ENCODE data around the gene MSL3B.

MSL3B gene

DNA sequence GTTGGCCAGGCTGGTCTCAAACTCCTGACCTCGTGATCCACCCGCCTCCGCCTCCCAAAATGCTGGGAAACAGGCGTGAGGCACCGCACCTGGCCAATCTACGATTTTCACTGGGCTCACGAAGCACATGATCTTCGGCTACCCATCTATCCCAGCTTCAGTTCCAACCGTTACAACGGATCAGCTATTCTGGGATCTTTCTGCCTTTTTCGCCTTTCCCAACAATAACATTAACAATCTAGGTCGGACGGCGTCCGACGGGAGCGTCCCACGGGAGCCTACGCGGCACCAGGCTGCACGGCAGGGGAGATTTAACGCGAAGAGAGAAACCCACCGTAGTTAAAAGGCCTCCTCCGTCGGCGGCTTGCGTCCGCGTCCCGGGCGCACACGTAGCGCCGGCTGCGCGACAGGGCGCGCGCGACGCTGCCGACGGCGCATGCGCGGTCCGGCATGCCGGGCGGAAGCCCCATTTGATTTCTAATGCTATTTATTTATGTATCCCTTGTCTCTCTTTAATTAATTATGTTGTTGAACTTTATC is at the start of gene MSL3B:
MSL3B (minus strand) TSS at position 394 of the 540 bp plus-strand sequence.
- H3K27ac ChIP-seq: no peak within 1 kb of the TSS
- H3K27me3 ChIP-seq: no peaks in the 10 kb centered on the region
- H3K36me3 ChIP-seq: no peaks in the 10 kb centered on the region
- intact Hi-C loops (cut with DNase I): no loop called here
- TF ChIP-seq, protein P1, sequence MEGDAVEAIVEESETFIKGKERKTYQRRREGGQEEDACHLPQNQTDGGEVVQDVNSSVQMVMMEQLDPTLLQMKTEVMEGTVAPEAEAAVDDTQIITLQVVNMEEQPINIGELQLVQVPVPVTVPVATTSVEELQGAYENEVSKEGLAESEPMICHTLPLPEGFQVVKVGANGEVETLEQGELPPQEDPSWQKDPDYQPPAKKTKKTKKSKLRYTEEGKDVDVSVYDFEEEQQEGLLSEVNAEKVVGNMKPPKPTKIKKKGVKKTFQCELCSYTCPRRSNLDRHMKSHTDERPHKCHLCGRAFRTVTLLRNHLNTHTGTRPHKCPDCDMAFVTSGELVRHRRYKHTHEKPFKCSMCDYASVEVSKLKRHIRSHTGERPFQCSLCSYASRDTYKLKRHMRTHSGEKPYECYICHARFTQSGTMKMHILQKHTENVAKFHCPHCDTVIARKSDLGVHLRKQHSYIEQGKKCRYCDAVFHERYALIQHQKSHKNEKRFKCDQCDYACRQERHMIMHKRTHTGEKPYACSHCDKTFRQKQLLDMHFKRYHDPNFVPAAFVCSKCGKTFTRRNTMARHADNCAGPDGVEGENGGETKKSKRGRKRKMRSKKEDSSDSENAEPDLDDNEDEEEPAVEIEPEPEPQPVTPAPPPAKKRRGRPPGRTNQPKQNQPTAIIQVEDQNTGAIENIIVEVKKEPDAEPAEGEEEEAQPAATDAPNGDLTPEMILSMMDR (IDR thresholded peaks at IDR 0.05): no peak
- H3K4me1 ChIP-seq: no peaks in the 10 kb centered on the region
- no peaks in the 10 kb centered on the region for H3K9me3 ChIP-seq
- no peak for DNase-seq (ENCODE audit: low spot score in 2 of 2)
- peak within 1 kb of the TSS; percentile 55 to 59 for H3K4me3 ChIP-seq

DNA sequence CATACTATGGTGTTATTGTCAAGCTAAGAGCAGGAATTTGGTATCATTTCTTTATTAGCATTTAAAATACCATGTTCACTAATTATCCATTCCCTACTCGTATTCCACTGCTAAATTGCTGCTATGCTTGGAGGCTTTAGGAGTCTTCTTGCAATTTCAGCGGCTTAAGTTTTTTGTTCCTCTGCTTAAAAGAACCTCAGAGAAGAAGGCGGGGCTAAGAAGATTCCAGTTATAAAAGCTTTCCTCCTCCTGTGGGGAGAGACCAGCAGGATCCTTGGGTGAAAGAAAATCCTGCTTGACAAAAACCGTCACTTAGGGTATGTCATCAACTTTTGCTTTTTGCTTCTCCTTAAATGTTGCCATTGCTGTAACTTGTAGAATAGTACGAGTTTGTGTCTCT is 48.9 kb upstream of the MSL3B start, which contains the start of gene TRPM8:
TRPM8 (plus strand) TSS at position 258 of the 400 bp plus-strand sequence. CDS start 9,165 bp downstream, outside the sequence.
- no peak within 1 kb of the TSS for H3K4me3 ChIP-seq
- H3K27ac ChIP-seq: no peak within 1 kb of the TSS
- H3K36me3 ChIP-seq: no peaks in the 10 kb centered on the region
- no peaks in the 10 kb centered on the region for H3K9me3 ChIP-seq
- no peaks in the 10 kb centered on the region for H3K4me1 ChIP-seq
- no peak for DNase-seq (ENCODE audit: low spot score in 2 of 2)
- TF ChIP-seq, protein P1 (IDR thresholded peaks at IDR 0.05): no peak
- H3K27me3 ChIP-seq: no peaks in the 10 kb centered on the region
- intact Hi-C loops (cut with DNase I): no loop called here

DNA sequence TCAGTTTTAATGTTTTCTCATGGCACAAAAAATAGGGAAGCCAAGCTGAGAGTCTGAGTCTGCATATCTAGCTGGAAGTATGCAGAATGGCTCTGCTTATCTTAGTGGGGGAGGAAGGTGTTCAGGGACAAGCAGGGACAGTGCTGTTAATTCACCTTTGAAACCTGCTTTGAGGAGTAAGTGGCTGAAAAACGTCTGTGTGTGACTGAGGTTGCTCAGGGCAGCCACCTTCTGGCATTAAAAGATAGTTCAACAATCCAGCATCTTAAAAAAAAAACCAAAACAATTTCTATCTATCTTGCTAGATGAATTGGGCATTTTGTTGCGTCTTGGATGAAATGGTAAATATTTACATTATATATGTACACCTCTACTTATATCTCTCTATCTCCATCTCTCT is 46.9 kb upstream of the MSL3B start:
- no peaks in the 10 kb centered on the region for H3K9me3 ChIP-seq
- DNase-seq (ENCODE audit: low spot score in 2 of 2): no peak
- no peaks in the 10 kb centered on the region for H3K4me1 ChIP-seq
- H3K36me3 ChIP-seq: no peaks in the 10 kb centered on the region
- H3K27ac ChIP-seq: no peak overlapping the region
- H3K27me3 ChIP-seq: no peaks in the 10 kb centered on the region
- TF ChIP-seq, protein P1 (IDR thresholded peaks at IDR 0.05): no peak
- intact Hi-C loops (cut with DNase I): no loop called here
- H3K4me3 ChIP-seq: no peak overlapping the region

DNA sequence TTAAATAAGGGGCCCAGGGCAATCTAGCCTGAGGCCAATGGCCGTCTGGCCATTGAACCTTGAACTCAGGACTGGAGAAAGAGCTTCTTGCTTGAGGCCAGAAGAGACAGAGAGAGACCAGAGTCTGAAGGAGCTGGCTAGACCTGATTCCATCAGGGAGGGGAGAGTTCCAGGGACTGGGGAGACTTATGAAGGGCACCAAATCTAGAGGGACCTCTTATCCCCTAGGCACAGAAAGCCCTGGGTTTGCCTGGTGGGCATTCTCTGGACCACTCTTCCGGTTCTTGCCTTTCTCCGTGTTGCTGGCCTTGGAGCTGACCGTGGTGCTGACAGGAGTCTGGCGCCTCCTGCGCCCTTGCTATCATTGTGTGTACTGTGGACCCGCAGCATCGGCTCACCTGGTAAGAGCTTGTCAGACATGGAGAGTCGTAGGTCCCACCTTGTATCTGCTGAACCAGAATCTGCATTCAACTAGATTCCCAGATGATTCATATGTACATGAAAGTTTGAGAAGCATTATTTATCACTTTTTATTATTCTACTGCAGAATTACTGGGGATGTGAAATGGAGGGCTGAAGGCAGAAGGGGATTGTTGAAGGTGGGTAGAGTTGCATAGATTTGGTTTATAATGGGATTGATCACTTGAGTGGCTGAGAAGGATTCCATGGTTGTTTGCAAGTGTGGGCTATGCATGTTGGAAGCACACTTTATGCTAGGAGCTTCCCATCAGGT is 44.7 kb upstream of the MSL3B start:
- Histone ChIP-seq H3K9me3 (no peaks in the 10 kb centered on the region), H3K27me3 (no peaks in the 10 kb centered on the region), H3K4me1 (no peaks in the 10 kb centered on the region), H3K36me3 (no peaks in the 10 kb centered on the region), H3K4me3 (no peak overlapping the region), H3K27ac (no peak overlapping the region)
- DNase-seq (ENCODE audit: low spot score in 2 of 2): no peak
- intact Hi-C loops (cut with DNase I): no loop called here
- TF ChIP-seq, protein P1 (IDR thresholded peaks at IDR 0.05): no peak

DNA sequence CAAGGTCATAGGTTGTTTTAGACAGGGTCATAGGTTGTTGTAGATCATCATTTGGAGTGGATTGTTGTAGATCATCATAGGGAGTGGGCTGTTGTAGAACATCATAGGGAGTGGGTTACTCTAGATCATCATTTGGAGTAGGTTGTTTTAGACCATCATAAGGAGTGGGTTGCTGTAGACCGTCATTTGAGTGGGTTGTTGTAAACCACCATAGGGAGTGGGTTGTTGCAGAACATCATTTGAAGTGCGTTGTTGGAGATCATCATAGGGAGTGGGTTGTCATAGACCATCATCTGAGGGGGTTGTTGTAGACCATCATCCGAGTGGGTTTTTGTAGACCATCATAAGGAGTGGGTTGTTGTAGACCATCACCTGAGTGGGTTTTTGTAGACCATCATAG is 39.4 kb upstream of the MSL3B start:
- TF ChIP-seq, protein P1 (IDR thresholded peaks at IDR 0.05): no peak
- H3K4me1 ChIP-seq: no peaks in the 10 kb centered on the region
- H3K4me3 ChIP-seq: no peak overlapping the region
- H3K27me3 ChIP-seq: no peaks in the 10 kb centered on the region
- no peak overlapping the region for H3K27ac ChIP-seq
- intact Hi-C loops (cut with DNase I): no loop called here
- no peak for DNase-seq (ENCODE audit: low spot score in 2 of 2)
- H3K9me3 ChIP-seq: no peaks in the 10 kb centered on the region
- H3K36me3 ChIP-seq: no peaks in the 10 kb centered on the region

All from ascending aorta (tissue), 2 donors.